Stimulated activated CD4-positive, alpha-beta T cell treated with anti-CD3 and anti-CD28 coated beads, Interleukin-1b, Interleukin-23, amount 100 ng/mL, for 48 hours (primary cell): ENCODE measurements around the gene RAET1L.
"Not testable (repeated sequence)": the region's sequence is repeated elsewhere in the genome, so short reads cannot be mapped to it uniquely, and the experiment has no call there.

Source experiments
- DNase-seq: peaks from one replicate; pipeline ENCODE4 v3.0.0-alpha.2; 2020

Gene RAET1L

DNA sequence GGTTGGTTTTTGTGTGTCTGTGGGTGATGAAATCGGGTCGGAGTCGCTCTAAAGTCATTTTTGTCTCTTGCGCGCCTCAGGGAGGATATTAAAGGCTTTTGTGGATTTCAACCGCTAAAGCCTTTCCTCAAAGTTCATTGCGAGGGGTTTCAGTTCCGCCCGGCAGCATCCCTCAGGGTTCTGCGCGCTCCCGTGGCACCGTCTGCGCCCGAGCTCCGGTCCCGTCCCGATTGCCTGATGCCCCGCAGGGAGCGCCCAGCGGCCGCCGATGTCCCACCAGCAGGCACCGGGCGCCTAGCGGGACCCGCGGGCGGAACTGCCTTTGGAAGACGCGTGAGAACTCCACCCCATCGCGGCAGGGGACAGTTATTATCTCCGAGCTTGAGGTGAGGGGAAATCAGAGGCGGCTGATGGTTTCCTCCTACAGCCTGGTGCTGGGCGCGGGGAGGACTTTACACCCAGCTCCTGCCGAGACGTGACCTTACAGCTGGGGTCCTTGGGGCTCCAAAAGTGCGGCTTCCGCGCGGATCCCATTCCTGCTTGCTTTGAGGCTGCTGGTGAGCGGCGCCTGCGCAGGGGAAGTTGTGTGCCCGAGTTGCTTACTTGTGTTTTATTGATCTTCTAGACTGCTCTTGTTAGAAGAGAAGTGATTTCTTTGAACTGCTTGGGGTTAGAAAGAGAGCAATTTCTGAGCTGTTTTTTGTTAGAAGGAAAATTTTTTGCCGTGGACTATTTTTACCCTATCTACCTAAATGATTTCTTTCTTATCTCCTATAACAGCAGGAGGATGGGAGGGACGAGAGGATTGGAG, 34.5 kb downstream of the RAET1L start:
- DNase-seq, result no peak

DNA sequence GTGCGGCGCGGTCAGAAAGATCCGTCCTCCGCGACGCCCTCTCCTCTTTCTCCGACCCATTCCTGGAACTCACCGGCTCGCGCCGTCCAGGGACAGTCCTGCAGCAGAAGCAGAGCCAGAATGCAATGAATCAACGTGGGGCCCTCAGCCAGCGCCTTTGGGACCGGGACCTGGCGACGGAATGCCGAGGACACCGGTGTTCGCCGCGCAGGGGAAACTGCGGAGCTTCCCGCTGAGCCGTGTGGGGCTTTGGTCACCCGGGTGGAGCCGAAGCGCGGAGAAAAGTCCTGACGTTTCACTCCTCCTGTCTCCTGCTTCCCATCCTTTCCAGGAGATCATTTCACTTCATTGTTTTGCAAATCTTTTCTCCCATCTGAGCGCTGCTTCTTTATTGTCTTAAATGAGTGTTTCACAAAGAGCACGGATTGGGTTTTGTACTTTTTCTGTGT, 35.1 kb downstream of the RAET1L start:
- no peak for DNase-seq

DNA sequence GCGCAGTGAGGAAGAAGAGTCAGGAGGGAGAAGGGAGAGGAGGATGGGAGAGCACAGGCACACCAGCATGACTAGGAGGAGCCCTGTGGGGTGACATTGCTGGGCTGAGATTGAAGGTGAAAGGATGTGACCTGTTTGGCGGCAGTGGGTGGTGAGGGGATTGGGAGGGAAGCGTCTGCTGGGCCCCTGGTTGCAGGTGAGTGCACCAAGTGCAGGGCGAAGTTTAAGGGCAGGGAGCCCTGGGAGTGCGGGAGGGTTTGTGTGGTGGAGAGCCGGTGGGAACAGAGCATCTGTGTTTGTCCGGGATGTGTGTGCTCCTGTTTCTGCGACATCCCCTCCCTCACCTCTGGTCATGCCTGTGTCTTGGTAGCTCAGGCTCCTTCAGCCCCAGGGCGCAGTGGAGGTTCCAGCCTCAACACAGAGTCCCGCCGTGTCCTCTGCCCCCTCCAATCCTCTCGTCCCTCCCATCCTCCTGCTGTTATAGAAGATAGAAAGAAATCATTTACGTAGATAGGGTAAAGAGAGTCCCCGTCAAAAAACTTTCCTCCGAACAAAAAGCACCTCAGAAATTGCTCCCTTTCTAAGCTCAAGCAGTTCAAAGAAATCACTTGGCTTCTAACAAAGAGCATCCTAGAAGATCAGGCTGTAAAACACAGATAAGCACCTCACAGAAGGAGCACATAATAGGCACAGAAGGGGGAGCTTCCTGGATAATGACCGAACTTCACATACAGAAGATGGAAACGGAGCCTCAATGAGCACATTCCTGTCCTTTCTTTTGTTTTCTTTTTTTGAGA, 36.6 kb downstream of the RAET1L start:
- no peak for DNase-seq

DNA sequence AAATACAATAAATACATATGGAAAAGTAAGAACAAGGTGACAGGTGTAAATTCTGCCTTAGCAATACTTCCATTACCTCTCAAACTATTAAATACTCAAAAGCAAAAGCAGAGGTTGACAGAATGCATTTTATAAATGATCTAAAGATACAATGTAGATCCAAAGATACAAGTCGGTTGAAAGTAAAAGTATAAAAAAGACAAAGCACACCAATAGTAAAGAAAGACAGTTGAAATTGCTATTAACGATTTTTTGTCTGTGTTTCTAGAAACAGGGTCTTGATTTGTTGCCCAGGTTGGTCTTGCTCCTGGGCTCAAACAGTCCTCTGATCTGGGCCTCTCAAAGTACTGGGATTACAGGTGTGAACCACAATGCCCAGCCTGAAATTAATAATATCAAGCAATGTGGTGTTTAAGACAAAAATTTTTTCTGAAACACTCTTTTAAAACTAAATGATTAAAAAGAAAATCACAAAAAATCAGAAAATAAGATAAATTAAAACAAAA, 37.7 kb downstream of the RAET1L start:
- no peak for DNase-seq

DNA sequence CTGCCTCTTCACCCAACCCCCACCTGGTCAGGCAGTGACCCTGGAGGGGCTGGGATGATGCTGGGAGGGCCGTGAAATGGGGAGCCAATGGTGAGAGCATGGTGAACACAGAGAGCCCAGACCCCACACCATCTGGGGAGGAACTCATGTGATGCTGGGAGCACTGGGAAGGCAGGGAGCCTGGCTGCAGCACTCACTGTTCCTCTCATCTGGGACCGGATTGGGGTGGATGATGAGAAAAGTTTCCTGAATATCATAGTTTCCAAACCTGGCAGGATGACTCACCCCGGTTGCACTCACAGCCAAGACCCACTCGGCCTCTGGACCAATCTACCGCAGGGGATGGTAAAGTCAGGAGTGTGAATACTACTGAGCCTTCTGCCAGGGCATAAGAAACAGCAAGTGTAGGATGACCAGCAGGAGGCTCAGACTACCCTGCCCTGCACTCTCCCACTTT, 39.8 kb downstream of the RAET1L start:
- no peak for DNase-seq

DNA sequence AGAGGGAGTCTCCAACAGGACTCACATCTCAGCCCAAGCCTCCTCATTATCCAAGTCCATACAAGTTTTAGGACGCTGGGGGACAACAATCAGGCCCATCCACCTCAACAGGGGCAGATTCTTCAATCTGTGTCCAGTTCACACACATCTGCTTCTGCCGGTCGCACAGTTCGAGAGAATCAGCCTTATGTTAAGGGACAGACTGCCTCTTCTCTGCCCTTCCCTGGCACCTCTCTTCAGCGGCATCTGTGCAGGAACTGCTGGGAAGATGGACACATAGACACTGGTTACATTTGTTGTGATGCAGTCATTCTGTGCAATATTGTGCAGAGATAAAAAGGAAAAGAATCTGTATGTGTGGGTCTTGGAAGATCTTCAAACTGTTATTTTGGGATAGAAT, 40.6 kb downstream of the RAET1L start:
- DNase-seq, result no peak

DNA sequence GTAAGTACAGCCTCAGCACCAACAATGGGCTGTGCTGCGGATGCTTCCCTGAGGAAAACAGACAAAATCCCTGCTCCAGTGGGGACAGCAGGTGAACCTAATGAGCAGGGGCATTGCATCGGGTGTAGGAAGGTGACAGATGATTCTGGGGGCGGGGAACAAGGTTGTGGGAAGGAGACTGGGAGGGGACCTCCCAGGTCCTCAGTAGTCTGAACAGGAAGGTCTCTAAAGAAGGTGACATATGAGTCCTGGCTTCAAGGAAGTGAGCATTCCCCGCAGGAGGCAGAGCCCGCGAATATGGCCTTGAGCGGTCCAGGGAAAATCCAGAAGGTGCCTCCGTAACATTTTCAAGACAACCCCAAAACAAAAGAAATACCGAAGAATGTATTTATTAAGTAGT, 42.2 kb downstream of the RAET1L start:
- no peak for DNase-seq

DNA sequence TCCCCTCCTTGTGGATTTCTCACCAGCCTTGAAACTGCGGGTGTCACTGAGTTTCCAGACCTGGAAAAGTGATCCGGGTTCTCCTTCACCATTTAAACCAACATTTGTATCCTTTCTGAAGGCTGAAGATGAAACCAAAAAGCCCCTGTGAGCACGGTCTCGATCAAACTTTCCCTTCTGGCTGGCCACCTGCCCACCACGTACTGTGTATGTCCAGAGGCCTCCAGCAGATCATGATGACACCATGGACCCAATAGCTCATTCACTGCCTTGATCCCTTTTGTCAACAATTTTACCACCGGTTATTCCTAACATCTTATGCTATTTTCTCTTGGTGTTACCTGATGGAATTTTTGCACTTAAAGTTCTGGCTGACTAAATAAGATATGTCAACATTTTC, 46.0 kb downstream of the RAET1L start:
- DNase-seq, result no peak

DNA sequence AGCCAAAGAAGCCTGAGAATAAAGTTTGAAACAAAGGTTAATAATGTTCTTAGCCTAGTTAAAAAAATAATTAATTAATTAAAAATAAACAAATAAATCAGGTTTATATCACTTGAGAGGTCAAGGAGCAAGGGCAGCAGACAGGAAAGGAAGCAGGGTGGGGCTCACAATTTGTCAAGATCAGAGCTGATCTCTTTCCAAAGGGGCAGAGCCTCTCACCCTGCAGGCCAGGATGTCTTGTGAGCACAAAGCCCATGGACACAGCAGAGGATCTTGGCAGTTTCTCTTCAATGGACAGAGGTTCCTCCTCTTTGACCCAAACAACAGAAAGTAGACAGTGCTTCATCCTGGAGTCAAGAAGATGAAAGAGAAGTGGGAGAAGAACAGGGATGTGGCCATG, 46.7 kb downstream of the RAET1L start:
- no peak for DNase-seq

DNA sequence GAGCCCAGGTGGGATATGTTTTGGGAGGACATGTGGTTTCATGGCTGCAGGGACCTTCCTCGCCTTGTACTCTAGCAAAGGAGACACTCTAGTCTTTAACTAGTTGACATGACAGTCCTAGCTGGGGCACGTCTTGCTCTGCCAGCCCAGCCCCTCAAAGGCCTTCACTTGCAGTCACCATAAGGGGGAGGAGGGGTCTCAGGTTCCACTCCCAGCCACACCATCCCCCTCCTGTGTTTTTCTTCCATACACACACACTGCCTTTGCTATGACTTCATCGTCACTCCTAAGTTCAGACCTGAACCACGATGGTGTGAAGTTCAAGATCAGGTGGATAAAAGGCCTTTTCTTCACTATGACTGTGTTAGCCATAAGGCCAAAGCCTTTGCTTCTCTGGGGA, 48.1 kb downstream of the RAET1L start:
- DNase-seq, result no peak

DNA sequence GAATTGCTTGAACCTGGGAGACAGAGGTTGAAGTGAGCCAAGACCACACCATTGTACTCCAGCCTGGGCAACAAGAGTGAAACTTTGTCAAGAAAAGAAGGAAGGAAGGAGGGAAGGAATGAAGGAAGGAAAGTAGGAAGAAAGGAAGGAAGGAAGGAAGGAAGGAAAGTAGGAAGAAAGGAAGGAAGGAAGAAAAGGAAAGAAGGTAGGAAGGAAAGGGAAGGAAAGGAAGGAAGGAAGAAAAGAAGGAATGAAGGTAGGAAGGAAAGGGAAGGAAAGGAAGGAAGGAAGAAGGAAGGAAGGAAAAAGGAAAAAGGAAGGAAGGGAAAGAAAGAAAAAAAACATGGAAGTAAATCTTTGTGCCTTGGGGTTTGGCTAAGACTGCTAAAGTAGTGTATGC, 49.9 kb downstream of the RAET1L start:
- no peak for DNase-seq

DNA sequence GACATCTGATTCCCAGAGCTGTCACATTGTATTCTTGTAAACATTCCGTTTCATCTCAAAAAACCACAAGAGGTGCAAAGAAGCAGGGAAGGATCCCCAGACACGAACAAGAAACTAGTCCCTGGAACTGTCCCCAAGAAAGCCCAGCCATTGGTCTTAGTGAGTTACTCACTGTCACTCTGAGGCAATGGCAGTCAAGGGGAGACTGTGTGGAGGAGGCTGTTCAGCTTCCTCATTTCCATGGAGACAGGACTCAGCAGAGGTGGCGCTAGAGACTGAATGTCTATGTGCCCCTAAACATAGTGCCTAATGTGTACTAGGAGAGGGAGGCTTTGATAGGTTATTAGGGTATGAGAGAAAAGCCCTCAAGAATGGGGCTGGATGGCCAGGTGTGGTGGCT, 50.5 kb downstream of the RAET1L start:
- DNase-seq, result no peak

DNA sequence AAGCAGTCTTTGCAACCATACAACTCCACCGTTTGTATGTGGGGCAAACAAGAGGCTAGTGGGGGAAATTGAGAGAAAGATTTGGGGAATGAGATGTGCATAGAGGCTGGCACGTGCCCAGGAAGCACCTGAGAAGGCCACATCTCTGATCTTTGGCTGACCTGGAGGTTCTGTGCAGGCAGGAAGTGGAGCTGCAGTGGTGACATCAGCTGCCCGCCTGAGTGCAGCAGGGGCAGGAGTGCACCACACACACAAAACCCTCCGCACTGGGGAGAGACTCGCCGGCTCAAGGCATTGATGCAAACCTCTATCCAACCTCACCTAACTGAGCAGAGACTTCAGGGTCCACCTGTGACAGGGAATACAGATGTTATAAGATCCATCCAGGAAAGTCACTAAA, 50.9 kb downstream of the RAET1L start:
- DNase-seq, result not testable (repeated sequence)

DNA sequence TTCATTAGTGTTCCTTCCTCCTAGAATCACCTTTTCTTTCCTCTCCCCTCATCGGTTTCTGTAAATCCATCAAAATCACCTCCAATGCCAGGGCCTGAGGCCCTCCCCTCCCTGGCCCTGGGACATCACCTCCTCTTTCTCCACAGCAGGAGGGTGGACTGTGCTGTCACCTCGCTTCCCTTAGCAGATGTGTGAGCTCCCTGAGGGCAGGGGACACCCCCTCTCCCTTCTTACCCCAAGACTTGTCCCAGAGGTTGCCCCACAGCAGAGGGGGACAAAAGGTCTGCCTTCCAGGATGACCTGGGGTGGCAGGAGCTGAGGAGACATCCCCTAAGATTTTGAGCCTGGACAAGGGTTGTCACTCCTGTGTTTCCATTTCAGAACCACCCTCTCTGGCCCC, 55.7 kb downstream of the RAET1L start:
- no peak for DNase-seq

DNA sequence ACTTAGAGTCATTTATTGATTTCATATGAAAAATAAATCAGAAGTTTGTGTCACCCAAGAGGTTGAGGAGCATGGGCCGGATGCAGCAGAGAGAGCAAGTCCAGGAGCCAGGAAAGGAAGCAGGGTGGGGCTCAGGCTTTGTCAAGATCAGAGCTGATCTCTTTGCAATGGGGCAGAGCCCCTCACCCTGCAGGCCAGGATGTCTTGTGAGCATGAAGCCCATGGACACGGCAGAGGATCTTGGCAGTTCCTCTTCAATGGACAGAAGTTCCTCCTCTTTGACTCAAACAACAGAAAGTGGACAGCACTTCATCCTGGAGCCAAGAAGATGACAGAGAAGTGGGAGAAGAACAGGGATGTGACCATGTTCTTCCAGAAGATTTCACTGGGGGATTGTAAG, 56.4 kb downstream of the RAET1L start:
- DNase-seq, result not testable (repeated sequence)
